B cell (primary cell): ENCODE measurements around the gene CA11. TPM values are rescaled to one million over a fixed set of nuclear protein-coding genes. Genes with fewer than 3 reads are reported as not detected.

ENCODE experiments used
- ATAC-seq: fragments of 200-7000 bp; cut with Tn5 transposase; one replicate; pipeline ENCODE4 v1.10.0; 2021; ENCODE audit warnings: low read depth, mild to moderate bottlenecking, moderate number of reproducible peaks, moderate library complexity
- CTCF ChIA-PET: fragments of 350-600 bp; sonication (Branson Sonifier 250); formaldehyde crosslinking; loops from one replicate; lab custom pipeline; 2021; ENCODE audit warnings: antibody characterized with exemption, inconsistent platforms; lab: Charles Lee
- POLR2A ChIA-PET: fragments of 350-600 bp; sonication (Branson Sonifier 250); formaldehyde crosslinking; loops from one replicate; lab custom pipeline; 2021; ENCODE audit warnings: antibody characterized with exemption; lab: Charles Lee
- DNase-seq: peaks from one replicate; pipeline ENCODE4 v3.0.0; 2013
- H2AFZ ChIP-seq: 2 replicates; pipeline ENCODE4 v1.6.1; 2012; ENCODE audit warnings: mild to moderate bottlenecking, low read depth, low read length; ENCODE audit not compliant: insufficient read depth, poor library complexity, severe bottlenecking
- H3K27ac ChIP-seq, 2 donors: 1 replicate in 1 of 2; 2 replicates in 1 of 2; pipeline ENCODE4 v1.5.1; 2012 to 2013; ENCODE audit warnings: low read length in 2 of 2, mild to moderate bottlenecking in 2 of 2, moderate library complexity in 1 of 2
- H3K27me3 ChIP-seq, 4 experiments: fragments of 200-600 bp in 1 of 4; sonication (generic) in 1 of 4; replicated peaks in 1 of 4; 1 replicate in 2 of 4; 2 replicates in 2 of 4; pipeline versions ENCODE4 v1.6.1 to v1.7.0; 2013 to 2016; ENCODE audit warnings: low read length in 3 of 4, mild to moderate bottlenecking in 2 of 4, mixed read lengths in 1 of 4, moderate library complexity in 1 of 4; ENCODE audit not compliant: insufficient read depth in 4 of 4, control insufficient read depth in 3 of 4; ENCODE audit errors: control extremely low read depth in 1 of 4
- H3K36me3 ChIP-seq, 2 experiments: replicated peaks in 1 of 2; 1 replicate in 1 of 2; 2 replicates in 1 of 2; pipeline versions ENCODE4 v1.6.1 to v1.7.1; 2013; ENCODE audit warnings: low read length in 1 of 2; ENCODE audit not compliant: insufficient read depth in 2 of 2, control insufficient read depth in 1 of 2; ENCODE audit errors: control extremely low read depth in 1 of 2, extremely low read depth in 1 of 2
- H3K4me1 ChIP-seq, 2 donors: fragments of 200-600 bp in 1 of 2; sonication (generic) in 1 of 2; 1 replicate in 1 of 2; 2 replicates in 1 of 2; pipeline versions ENCODE4 v1.5.1 to v1.6.1; 2013 to 2017; ENCODE audit warnings: low read length in 2 of 2; ENCODE audit not compliant: control insufficient read depth in 2 of 2, insufficient read depth in 2 of 2
- H3K4me2 ChIP-seq: replicated peaks from 2 replicates; pipeline ENCODE3; 2012; ENCODE audit warnings: mild to moderate bottlenecking, low read depth, low read length; ENCODE audit not compliant: poor library complexity, severe bottlenecking
- H3K4me3 ChIP-seq, 5 experiments: fragments of 200-600 bp in 1 of 5; sonication (generic) in 1 of 5; 1 replicate in 3 of 5; 2 replicates in 2 of 5; pipeline versions ENCODE4 v1.5.1 to v1.7.0; 2011 to 2016; ENCODE audit warnings: low read length in 4 of 5, mild to moderate bottlenecking in 4 of 5, low read depth in 2 of 5, control low read depth in 1 of 5, moderate library complexity in 1 of 5; ENCODE audit not compliant: insufficient read depth in 1 of 5; ENCODE audit errors: control extremely low read depth in 1 of 5, extremely low read depth in 1 of 5
- H3K79me2 ChIP-seq: fragments of 200-600 bp; sonication (generic); one replicate; pipeline ENCODE4 v1.6.0; 2016; ENCODE audit warnings: low read length; ENCODE audit not compliant: control insufficient read depth, insufficient read depth
- H3K9ac ChIP-seq: fragments of 200-600 bp; sonication (generic); 2 replicates; pipeline ENCODE4 v1.6.1; 2017; ENCODE audit warnings: mild to moderate bottlenecking, low read length, moderate library complexity
- H3K9me3 ChIP-seq, 3 donors: one replicate each; pipeline versions ENCODE4 v1.6.1 to v1.7.1; 2013; ENCODE audit warnings: low read length in 2 of 3; ENCODE audit not compliant: control insufficient read depth in 2 of 3, insufficient read depth in 1 of 3; ENCODE audit errors: control extremely low read depth in 1 of 3
- H4K20me1 ChIP-seq: 2 replicates; pipeline ENCODE4 v1.6.0; 2012; ENCODE audit warnings: mild to moderate bottlenecking, low read length; ENCODE audit not compliant: insufficient read depth, control insufficient read depth, poor library complexity, severe bottlenecking
- H3K27ac Mint-ChIP-seq: one replicate; pipeline ENCODE4 v1.8.0; 2021; ENCODE audit warnings: mixed read lengths
- H3K27me3 Mint-ChIP-seq: one replicate; pipeline ENCODE4 v1.8.0; 2021; ENCODE audit warnings: mixed read lengths
- H3K4me1 Mint-ChIP-seq: one replicate; pipeline ENCODE4 v1.8.0; 2021; ENCODE audit warnings: mixed read lengths
- H3K4me3 Mint-ChIP-seq: one replicate; pipeline ENCODE4 v1.8.0; 2021; ENCODE audit warnings: mixed read lengths
- H3K9me3 Mint-ChIP-seq: one replicate; pipeline ENCODE4 v1.8.0; 2022; ENCODE audit warnings: mixed read lengths; ENCODE audit not compliant: insufficient read depth
- EZH2 ChIP-seq: IDR thresholded peaks from 2 replicates; pipeline ENCODE4 v1.6.1; 2012; ENCODE audit warnings: borderline replicate concordance, low read depth, mild to moderate bottlenecking, moderate library complexity, low read length; ENCODE audit not compliant: insufficient read depth, poor library complexity, severe bottlenecking
- WGBS: methylation state at CpG from one replicate; pipeline ENCODE4 v1.1.5; 2013; ENCODE audit warnings: missing lambda C conversion rate; ENCODE audit not compliant: insufficient coverage; 5-methylcytosine and 5-hydroxymethylcytosine counted together
- intact Hi-C: fragments of 100-400 bp; cut with micrococcal nuclease; formaldehyde crosslinking; loops from one replicate; pipeline ENCODE4 v1.10.0; 2022
- polyA plus RNA-seq: library from polyadenylated mRNA; depleted of rRNA; stranded (reverse); fragments of >200 nt; gene quantifications from 2 replicates; pipeline ENCODE4 v1.2.3, GENCODE V29; 2012
- total RNA-seq, 2 donors: library from RNA; stranded (reverse); fragments of 120-200 nt in 1 of 2; gene quantifications; 1 replicate in 1 of 2; 2 replicates in 1 of 2; pipeline versions ENCODE4 v1.2.3 to v1.2.4, GENCODE V29; 2013 to 2022
- TF ChIP-seq, protein P1 (sequence below): fragments of 200-600 bp; IDR thresholded peaks from one replicate; pipeline ENCODE4 v1.8.0; 2022; ENCODE audit warnings: antibody characterized with exemption, mild to moderate bottlenecking

CA11 gene
- total and polyA plus RNA-seq, 2 donors (not counting 1 experiment from before 2014, with no cell fraction given) = 6.5 to 27.7 TPM

DNA sequence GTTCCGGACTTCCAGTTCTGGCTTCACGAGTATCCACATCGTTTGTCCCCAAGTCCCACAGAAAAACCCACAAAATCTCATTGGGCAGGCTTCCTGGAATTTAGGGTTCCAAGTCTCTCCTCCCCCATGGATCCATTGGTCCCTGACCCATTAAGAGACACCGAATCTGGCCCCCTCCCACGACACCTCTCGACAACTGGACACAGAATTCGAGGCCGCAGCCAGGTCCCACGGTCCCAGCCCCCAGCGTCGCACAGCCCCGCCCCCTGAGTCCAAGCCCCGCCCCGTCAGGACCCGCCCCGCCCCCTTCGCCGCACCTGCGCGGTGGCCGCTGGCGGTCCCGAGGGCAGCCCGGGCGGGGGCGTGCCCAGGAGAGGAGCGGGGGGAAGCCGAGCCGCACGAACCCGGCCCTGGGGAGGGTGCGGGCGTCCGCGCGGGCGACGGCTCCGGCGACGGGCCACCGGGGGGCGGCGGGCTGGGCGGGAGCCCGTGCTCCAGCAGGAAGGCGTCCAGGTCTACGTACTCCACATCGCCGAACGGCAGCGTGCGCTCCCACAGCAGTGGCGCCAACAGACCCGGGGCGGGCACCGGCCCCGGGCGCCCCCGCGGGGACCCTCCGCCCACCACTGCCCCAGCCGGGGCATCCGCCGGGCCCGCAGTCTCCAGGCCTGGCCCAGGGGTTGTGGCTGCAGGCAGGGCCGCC lies 10.6 kb downstream of the CA11 start:
- under 1% methylated on average over 67 of the region's 67 CpGs for WGBS
- Histone ChIP-seq H3K27ac (peak overlapping the region; percentile 68 to 82), H4K20me1 (peaks cover 55% of the 10 kb centered on the region), H3K4me3 (peak overlapping the region; percentile 74 to 98 (median 88)), H3K27me3 (no peaks in the 10 kb centered on the region), H2AFZ (peak overlapping the region; percentile 51), H3K36me3 (peaks cover 0 to 34% of the 10 kb centered on the region in 2 experiments), H3K79me2 (peaks cover 38% of the 10 kb centered on the region), H3K4me2 (peak overlapping the region; percentile 99), H3K9ac (peak overlapping the region; percentile 82), H3K4me1 (peaks cover 40 to 44% of the 10 kb centered on the region in 2 donors), H3K9me3 (peaks cover 0 to 5% (median 0%) of the 10 kb centered on the region in 3 donors)
- H3K27ac Mint-ChIP-seq = peak overlapping the region; percentile 92
- H3K27me3 Mint-ChIP-seq = no peaks in the 10 kb centered on the region
- peaks cover 52% of the 10 kb centered on the region for H3K4me1 Mint-ChIP-seq
- ATAC-seq = peak; percentile 22
- peaks cover 4% of the 10 kb centered on the region for H3K9me3 Mint-ChIP-seq
- intact Hi-C loops = loop anchor here (5.0 to 10.0 kb wide), 6 partner anchors 162 to 1363 kb away; partner anchors contain the start of genes C19orf73, EMP3, FLT3LG and INAFM1
- peak; percentile 83 for DNase-seq
- POLR2A ChIA-PET = interaction anchor here (0.6 to 3.4 kb wide), 4 partner anchors 11 to 16 kb away, joined by 3 to 23 read pairs (median 11); partner anchors contain the start of genes CA11, RPL18 and SPHK2
- CTCF ChIA-PET = interaction anchor here (1.9 to 2.7 kb wide), 2 partner anchors 10 to 18 kb away, joined by 5 to 12 read pairs; partner anchors contain the start of gene CA11
- H3K4me3 Mint-ChIP-seq = peak overlapping the region; percentile 96
- no peak for TF ChIP-seq EZH2
- TF ChIP-seq, protein P1, sequence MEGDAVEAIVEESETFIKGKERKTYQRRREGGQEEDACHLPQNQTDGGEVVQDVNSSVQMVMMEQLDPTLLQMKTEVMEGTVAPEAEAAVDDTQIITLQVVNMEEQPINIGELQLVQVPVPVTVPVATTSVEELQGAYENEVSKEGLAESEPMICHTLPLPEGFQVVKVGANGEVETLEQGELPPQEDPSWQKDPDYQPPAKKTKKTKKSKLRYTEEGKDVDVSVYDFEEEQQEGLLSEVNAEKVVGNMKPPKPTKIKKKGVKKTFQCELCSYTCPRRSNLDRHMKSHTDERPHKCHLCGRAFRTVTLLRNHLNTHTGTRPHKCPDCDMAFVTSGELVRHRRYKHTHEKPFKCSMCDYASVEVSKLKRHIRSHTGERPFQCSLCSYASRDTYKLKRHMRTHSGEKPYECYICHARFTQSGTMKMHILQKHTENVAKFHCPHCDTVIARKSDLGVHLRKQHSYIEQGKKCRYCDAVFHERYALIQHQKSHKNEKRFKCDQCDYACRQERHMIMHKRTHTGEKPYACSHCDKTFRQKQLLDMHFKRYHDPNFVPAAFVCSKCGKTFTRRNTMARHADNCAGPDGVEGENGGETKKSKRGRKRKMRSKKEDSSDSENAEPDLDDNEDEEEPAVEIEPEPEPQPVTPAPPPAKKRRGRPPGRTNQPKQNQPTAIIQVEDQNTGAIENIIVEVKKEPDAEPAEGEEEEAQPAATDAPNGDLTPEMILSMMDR = no peak
